ENCODE data around the gene BACE2.

BACE2 gene

DNA sequence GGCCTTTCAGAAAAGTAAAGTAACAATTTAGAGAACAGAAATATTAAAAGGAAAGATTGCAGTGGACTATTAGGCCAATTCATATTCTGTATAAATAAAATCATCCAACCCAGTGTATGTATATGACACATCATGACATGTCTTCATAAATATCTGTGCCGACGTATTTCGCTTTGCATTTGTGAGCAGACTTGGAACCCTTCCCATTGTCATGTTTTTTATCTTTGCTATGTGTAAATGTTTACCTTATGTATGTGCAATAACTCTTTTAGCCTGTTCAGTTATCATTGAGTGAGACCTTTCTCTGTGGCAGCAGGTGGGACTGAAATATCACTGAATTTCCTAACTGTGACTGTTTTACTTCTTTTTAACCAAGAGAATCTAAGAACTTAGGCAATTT, 90.7 kb downstream of the BACE2 start:
- WGBS, 2 experiments: 93 to 100% methylated on average over 3 of the region's 3 CpGs
- H3K27ac ChIP-seq (ENCODE audit: insufficient read depth, low read depth, low read length, poor library complexity, severe bottlenecking): no peak overlapping the region

DNA sequence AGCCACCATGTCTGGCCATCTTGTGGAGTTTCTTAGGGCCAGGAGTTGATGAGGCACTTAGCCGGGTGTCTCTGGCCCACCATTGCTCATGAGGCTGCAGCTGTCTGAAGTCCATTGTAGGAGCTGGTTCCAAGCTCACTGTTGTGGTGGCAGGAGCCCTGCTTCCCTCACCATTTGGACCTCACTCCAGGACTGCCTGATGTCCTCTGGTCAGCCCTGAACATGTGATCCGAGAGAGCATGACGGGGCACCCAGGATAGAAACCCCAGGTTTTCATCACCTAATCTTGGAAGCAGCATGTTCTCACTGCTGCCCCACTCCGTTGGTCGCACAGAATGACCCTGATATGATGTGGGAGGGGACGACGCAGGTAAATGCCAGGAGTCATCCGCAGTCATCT, 92.5 kb downstream of the BACE2 start:
- Histone ChIP-seq H3K36me3 (ENCODE audit: control insufficient read depth, insufficient read depth, low read length) (no peaks in the 10 kb centered on the region), H3K27ac (ENCODE audit: insufficient read depth, low read depth, low read length, poor library complexity, severe bottlenecking) (no peak overlapping the region), H3K9me3 (ENCODE audit: control insufficient read depth, low read length) (no peaks in the 10 kb centered on the region), H3K4me3 (ENCODE audit: insufficient read depth, low read depth, low read length) (no peak overlapping the region), H3K4me1 (ENCODE audit: control insufficient read depth, insufficient read depth, low read length) (no peaks in the 10 kb centered on the region), H3K27me3 (ENCODE audit: control insufficient read depth, insufficient read depth, low read length, poor library complexity, severe bottlenecking) (no peaks in the 10 kb centered on the region)
- 94 to 96% methylated on average over 5 to 8 of the region's 8 CpGs for WGBS, 2 experiments

More for the DNA sequence above, 90.7 kb downstream of the BACE2 start:
- Histone ChIP-seq H3K36me3 (ENCODE audit: control insufficient read depth, insufficient read depth, low read length) (no peaks in the 10 kb centered on the region), H3K4me3 (ENCODE audit: insufficient read depth, low read depth, low read length) (no peak overlapping the region), H3K27me3 (ENCODE audit: control insufficient read depth, insufficient read depth, low read length, poor library complexity, severe bottlenecking) (no peaks in the 10 kb centered on the region), H3K4me1 (ENCODE audit: control insufficient read depth, insufficient read depth, low read length) (no peaks in the 10 kb centered on the region), H3K9me3 (ENCODE audit: control insufficient read depth, low read length) (no peaks in the 10 kb centered on the region)

DNA sequence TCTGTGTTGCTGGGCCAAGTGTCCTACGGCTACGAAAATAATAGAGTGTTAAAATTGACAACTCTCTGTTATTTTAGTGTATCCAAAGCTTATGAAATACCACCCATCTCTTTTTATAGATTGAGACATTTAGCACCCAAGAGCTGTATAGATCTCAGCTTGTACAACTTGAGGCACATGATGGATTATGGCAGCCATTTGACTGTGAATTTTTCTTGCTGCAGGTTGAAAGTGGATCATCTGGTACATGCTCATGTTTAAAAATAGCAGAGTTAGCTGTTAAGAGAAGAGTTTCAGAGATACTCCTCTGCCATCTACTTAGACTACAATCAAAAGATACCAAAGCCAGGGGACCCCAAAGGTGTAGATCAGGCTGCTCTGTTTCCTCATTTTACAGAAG, 99.4 kb downstream of the BACE2 start:
- Histone ChIP-seq H3K27me3 (ENCODE audit: control insufficient read depth, insufficient read depth, low read length, poor library complexity, severe bottlenecking) (no peaks in the 10 kb centered on the region), H3K4me3 (ENCODE audit: insufficient read depth, low read depth, low read length) (no peak overlapping the region), H3K9me3 (ENCODE audit: control insufficient read depth, low read length) (no peaks in the 10 kb centered on the region), H3K36me3 (ENCODE audit: control insufficient read depth, insufficient read depth, low read length) (no peaks in the 10 kb centered on the region), H3K27ac (ENCODE audit: insufficient read depth, low read depth, low read length, poor library complexity, severe bottlenecking) (no peak overlapping the region), H3K4me1 (ENCODE audit: control insufficient read depth, insufficient read depth, low read length) (no peaks in the 10 kb centered on the region)
- WGBS, 2 experiments: 92 to 100% methylated on average over 2 of the region's 2 CpGs

DNA sequence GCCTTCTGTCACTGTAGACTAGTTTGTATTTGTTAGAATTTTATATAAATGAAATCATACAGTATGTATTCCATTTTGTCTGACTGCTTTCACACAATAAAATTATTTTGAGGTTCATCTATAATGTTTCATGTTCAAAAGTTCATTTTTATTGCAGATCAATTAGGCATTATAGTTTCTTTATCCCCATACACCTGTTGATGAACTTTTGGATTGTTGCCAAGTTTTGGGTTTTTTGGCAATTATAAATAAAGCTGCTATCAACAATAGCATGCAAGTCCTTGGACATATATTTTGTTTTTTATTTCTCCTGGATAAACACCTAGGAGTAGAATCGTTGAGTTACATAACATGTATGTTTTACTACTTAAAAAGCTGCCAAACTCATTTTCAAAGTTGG, 101.6 kb downstream of the BACE2 start:
- no peaks in the 10 kb centered on the region for H3K9me3 ChIP-seq (ENCODE audit: control insufficient read depth, low read length)
- H3K27ac ChIP-seq (ENCODE audit: insufficient read depth, low read depth, low read length, poor library complexity, severe bottlenecking): no peak overlapping the region
- H3K4me1 ChIP-seq (ENCODE audit: control insufficient read depth, insufficient read depth, low read length): no peaks in the 10 kb centered on the region
- H3K27me3 ChIP-seq (ENCODE audit: control insufficient read depth, insufficient read depth, low read length, poor library complexity, severe bottlenecking): no peaks in the 10 kb centered on the region
- H3K36me3 ChIP-seq (ENCODE audit: control insufficient read depth, insufficient read depth, low read length): no peaks in the 10 kb centered on the region
- no peak overlapping the region for H3K4me3 ChIP-seq (ENCODE audit: insufficient read depth, low read depth, low read length)
- WGBS, 2 experiments: 94% methylated on average over 1 of the region's 1 CpG; no CpG with 5 or more reads in 1 of the 2 experiments

DNA sequence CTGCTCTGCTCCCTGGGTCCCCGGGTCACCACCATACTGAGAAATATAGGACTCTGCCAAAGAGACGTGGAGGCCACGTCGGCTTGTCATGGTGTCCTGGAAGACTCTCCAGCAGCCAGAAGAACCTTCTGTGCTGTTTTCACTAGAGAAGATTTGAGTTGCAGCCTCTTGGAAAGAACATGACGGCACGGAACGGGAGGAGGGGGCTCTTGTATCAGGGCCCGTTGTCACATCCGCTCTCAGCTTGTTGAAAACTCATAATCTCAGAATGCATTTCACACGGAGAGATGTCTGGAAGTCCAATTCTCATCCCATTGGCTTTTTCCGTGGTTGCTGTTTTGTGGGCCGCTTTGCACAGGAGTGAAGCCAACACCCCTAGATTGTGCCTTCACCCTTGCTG, 109.2 kb downstream of the BACE2 start:
- H3K36me3 ChIP-seq (ENCODE audit: control insufficient read depth, insufficient read depth, low read length): no peaks in the 10 kb centered on the region
- H3K27ac ChIP-seq (ENCODE audit: insufficient read depth, low read depth, low read length, poor library complexity, severe bottlenecking): no peak overlapping the region
- WGBS, 2 experiments: 88% methylated on average over 12 of the region's 12 CpGs
- no peaks in the 10 kb centered on the region for H3K4me1 ChIP-seq (ENCODE audit: control insufficient read depth, insufficient read depth, low read length)
- no peaks in the 10 kb centered on the region for H3K27me3 ChIP-seq (ENCODE audit: control insufficient read depth, insufficient read depth, low read length, poor library complexity, severe bottlenecking)
- H3K9me3 ChIP-seq (ENCODE audit: control insufficient read depth, low read length): no peaks in the 10 kb centered on the region
- H3K4me3 ChIP-seq (ENCODE audit: insufficient read depth, low read depth, low read length): no peak overlapping the region

DNA sequence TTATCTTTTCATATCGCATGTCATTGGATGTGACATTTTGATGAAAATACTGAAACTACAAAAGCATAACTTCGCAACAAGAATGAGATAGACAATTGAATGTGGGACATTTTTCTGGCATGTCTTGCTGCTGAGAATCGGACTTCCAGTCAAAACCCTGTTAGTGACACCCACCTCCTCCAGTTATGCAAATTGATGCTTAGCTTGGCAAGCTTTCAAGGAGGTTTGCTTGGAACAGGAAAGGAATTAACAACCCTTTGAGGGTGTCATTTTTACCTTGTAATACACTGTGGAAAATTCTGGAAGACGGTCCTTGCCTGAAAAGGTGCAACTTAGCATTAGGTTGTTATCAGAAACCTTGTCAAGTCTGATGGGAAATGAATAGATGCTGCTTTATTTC, 109.9 kb downstream of the BACE2 start:
- Histone ChIP-seq H3K4me1 (ENCODE audit: control insufficient read depth, insufficient read depth, low read length) (no peaks in the 10 kb centered on the region), H3K27me3 (ENCODE audit: control insufficient read depth, insufficient read depth, low read length, poor library complexity, severe bottlenecking) (peaks cover 5% of the 10 kb centered on the region), H3K9me3 (ENCODE audit: control insufficient read depth, low read length) (no peaks in the 10 kb centered on the region), H3K36me3 (ENCODE audit: control insufficient read depth, insufficient read depth, low read length) (no peaks in the 10 kb centered on the region), H3K4me3 (ENCODE audit: insufficient read depth, low read depth, low read length) (no peak overlapping the region), H3K27ac (ENCODE audit: insufficient read depth, low read depth, low read length, poor library complexity, severe bottlenecking) (no peak overlapping the region)
- 84 to 89% methylated on average over 4 of the region's 4 CpGs for WGBS, 2 experiments

DNA sequence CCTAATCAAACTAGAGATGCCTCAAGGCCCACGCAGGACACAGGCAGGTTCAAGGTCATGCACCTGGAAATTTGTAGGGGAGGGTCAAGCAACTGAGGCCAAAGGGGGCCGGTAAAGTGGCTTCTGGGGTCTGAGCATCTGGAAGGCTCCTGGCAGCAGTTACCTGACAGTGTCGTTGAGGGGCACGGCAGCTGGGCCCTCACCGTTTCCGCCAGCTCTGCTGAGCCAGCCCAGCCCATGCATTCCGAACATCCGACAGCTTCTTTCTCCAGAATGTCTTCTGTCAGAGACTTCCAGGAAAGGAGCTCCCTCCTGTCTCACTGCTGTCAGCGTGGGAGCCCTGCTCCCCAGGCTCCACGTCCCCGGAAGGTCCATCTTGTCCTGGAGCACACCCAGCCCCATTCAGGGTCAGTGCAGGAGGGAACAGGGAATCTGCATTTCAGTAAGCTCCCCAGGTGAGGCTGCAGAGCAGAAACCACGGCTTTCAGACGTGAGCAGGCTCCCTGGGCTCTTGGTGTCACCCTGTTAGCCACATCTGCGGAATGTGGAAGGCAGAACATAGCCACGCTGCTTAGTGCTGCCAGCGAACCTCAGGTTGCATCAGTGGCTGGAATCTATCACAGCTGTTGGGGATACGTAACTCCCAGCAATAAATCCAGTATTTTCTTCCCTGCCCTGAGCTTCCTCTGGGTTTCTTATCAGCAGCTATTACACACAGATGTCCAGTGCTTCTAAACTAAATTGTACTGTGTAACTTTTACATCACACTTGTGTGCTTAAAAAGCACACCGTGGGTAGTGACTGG, 112.4 kb downstream of the BACE2 start:
- Histone ChIP-seq H3K27me3 (ENCODE audit: control insufficient read depth, insufficient read depth, low read length, poor library complexity, severe bottlenecking) (peaks cover 5% of the 10 kb centered on the region), H3K27ac (ENCODE audit: insufficient read depth, low read depth, low read length, poor library complexity, severe bottlenecking) (no peak overlapping the region), H3K36me3 (ENCODE audit: control insufficient read depth, insufficient read depth, low read length) (no peaks in the 10 kb centered on the region), H3K9me3 (ENCODE audit: control insufficient read depth, low read length) (no peaks in the 10 kb centered on the region), H3K4me1 (ENCODE audit: control insufficient read depth, insufficient read depth, low read length) (no peaks in the 10 kb centered on the region), H3K4me3 (ENCODE audit: insufficient read depth, low read depth, low read length) (no peak overlapping the region)
- 89 to 90% methylated on average over 18 of the region's 18 CpGs for WGBS, 2 experiments

DNA sequence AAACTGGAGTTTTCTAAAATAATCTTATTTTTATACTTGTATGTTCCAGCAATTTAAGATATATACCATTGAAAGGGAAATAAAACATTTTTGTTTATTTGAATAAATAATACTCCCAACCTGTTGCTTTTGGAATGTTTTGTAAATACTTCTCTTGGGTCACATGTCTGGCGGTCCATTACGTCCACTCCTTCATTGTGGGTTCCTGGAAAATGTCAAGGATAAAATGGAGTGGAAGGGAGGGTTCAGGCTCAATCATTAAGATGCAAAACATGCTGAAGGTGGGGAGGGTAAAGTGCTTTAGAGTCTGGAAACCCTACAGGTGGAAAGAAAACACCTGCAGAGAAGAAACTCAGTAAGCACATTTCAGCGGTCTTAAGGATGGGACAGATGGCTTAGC, 114.5 kb downstream of the BACE2 start:
- Histone ChIP-seq H3K36me3 (ENCODE audit: control insufficient read depth, insufficient read depth, low read length) (no peaks in the 10 kb centered on the region), H3K9me3 (ENCODE audit: control insufficient read depth, low read length) (no peaks in the 10 kb centered on the region), H3K4me1 (ENCODE audit: control insufficient read depth, insufficient read depth, low read length) (no peaks in the 10 kb centered on the region), H3K27me3 (ENCODE audit: control insufficient read depth, insufficient read depth, low read length, poor library complexity, severe bottlenecking) (peaks cover 5% of the 10 kb centered on the region), H3K27ac (ENCODE audit: insufficient read depth, low read depth, low read length, poor library complexity, severe bottlenecking) (no peak overlapping the region), H3K4me3 (ENCODE audit: insufficient read depth, low read depth, low read length) (no peak overlapping the region)
- 86 to 90% methylated on average over 3 of the region's 3 CpGs for WGBS, 2 experiments

DNA sequence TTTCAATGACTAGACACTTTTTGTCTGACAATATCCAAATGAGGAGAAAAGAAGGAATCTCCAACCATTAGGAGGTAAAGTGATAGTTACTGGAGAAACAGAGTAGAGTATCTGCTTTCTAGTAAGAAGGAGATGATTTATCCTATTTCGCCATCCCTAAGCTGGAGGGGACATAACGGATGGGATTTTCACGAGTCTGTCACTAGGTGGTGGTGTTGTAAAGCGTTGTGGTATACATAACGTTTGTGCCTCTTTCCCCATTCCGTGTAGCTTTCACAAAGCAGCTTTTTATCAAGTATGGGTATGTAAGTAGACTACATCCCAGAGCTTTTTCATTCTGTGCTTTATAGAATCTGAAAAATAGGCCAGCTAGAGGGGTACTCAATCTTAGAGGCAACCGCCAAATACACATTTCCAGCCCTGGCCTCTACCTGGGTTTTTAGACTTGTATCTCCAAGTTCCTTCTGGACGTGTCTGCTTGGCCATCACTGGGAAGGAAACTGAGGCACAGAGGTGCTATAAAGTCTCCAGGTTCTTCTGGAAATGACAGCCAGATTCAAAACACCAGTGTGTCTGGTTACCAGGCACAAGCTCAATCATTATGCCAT, 115.4 kb downstream of the BACE2 start:
- WGBS, 2 experiments: 23 to 29% methylated on average over 7 to 8 of the region's 8 CpGs
- H3K4me1 ChIP-seq (ENCODE audit: control insufficient read depth, insufficient read depth, low read length): no peaks in the 10 kb centered on the region

DNA sequence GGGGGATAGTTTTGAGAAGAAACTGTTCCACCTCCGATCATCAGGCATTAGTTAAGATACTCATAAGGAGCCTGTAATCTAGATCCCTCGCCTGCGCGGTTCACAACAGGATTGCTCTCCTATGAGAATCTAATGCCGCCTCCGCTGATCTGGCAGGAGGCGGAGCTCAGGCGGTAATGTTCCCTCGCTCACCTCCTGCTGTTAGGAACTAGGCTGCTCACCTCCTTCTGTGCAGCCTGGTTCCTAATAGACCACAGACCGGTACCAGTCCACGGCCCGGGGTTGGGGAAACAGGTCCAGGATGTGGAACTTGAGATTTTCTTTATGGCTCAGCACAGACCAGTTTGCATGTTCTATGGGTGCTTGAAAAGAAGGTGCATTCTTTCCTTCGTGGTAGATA, 121.5 kb downstream of the BACE2 start:
- Histone ChIP-seq H3K9me3 (ENCODE audit: control insufficient read depth, low read length) (no peaks in the 10 kb centered on the region), H3K27me3 (ENCODE audit: control insufficient read depth, insufficient read depth, low read length, poor library complexity, severe bottlenecking) (no peaks in the 10 kb centered on the region), H3K4me3 (ENCODE audit: insufficient read depth, low read depth, low read length) (no peak overlapping the region), H3K36me3 (ENCODE audit: control insufficient read depth, insufficient read depth, low read length) (no peaks in the 10 kb centered on the region), H3K4me1 (ENCODE audit: control insufficient read depth, insufficient read depth, low read length) (no peaks in the 10 kb centered on the region), H3K27ac (ENCODE audit: insufficient read depth, low read depth, low read length, poor library complexity, severe bottlenecking) (no peak overlapping the region)
- WGBS, 2 experiments: 65 to 68% methylated on average over 12 to 13 of the region's 13 CpGs

More for the DNA sequence above, 115.4 kb downstream of the BACE2 start:
- Histone ChIP-seq H3K4me3 (ENCODE audit: insufficient read depth, low read depth, low read length) (no peak overlapping the region), H3K9me3 (ENCODE audit: control insufficient read depth, low read length) (no peaks in the 10 kb centered on the region), H3K27me3 (ENCODE audit: control insufficient read depth, insufficient read depth, low read length, poor library complexity, severe bottlenecking) (peaks cover 5% of the 10 kb centered on the region), H3K27ac (ENCODE audit: insufficient read depth, low read depth, low read length, poor library complexity, severe bottlenecking) (no peak overlapping the region), H3K36me3 (ENCODE audit: control insufficient read depth, insufficient read depth, low read length) (no peaks in the 10 kb centered on the region)
